ENCODE measurements around the gene CIC. TPM values are rescaled to one million over a fixed set of nuclear protein-coding genes. Genes with fewer than 3 reads are reported as not detected.
A peak's percentile ranks its signal among the peaks of the same experiment; 100 is the strongest.

CIC gene
- total and polyA plus RNA-seq, 2 experiments from 2014 or later, result 18.1 to 55.5 TPM

- H3K4me3 ChIP-seq, result no peak overlapping the region
- H3K27ac ChIP-seq, result no peak overlapping the region
- H3K36me3 ChIP-seq, result no peaks in the 10 kb centered on the region
- TF ChIP-seq, protein P1, sequence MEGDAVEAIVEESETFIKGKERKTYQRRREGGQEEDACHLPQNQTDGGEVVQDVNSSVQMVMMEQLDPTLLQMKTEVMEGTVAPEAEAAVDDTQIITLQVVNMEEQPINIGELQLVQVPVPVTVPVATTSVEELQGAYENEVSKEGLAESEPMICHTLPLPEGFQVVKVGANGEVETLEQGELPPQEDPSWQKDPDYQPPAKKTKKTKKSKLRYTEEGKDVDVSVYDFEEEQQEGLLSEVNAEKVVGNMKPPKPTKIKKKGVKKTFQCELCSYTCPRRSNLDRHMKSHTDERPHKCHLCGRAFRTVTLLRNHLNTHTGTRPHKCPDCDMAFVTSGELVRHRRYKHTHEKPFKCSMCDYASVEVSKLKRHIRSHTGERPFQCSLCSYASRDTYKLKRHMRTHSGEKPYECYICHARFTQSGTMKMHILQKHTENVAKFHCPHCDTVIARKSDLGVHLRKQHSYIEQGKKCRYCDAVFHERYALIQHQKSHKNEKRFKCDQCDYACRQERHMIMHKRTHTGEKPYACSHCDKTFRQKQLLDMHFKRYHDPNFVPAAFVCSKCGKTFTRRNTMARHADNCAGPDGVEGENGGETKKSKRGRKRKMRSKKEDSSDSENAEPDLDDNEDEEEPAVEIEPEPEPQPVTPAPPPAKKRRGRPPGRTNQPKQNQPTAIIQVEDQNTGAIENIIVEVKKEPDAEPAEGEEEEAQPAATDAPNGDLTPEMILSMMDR (IDR thresholded peaks at IDR 0.05; ENCODE audit: low read depth, low read length), result no peak
- H3K9me3 ChIP-seq (ENCODE audit: low read depth), result no peaks in the 10 kb centered on the region
- H3K27me3 ChIP-seq, result peaks cover 53% of the 10 kb centered on the region
- H3K4me1 ChIP-seq (ENCODE audit: low read depth), result peaks cover 8% of the 10 kb centered on the region
- DNase-seq (ENCODE audit: low read depth in 1 of 2, low spot score in 1 of 2), result no peak
Measured at GRCh38 chr19:42322305-42322704, 53.3 kb downstream of the CIC start.

- peaks cover 53% of the 10 kb centered on the region for H3K27me3 ChIP-seq
- H3K4me1 ChIP-seq (ENCODE audit: low read depth), result peaks cover 8% of the 10 kb centered on the region
- H3K27ac ChIP-seq, result no peak overlapping the region
- TF ChIP-seq, protein P1 (IDR thresholded peaks at IDR 0.05; ENCODE audit: low read depth, low read length), result no peak
- DNase-seq (ENCODE audit: low read depth in 1 of 2, low spot score in 1 of 2), result no peak
- no peaks in the 10 kb centered on the region for H3K9me3 ChIP-seq (ENCODE audit: low read depth)
- no peak overlapping the region for H3K4me3 ChIP-seq
- H3K36me3 ChIP-seq, result no peaks in the 10 kb centered on the region
Measured at GRCh38 chr19:42323473-42323851, 54.4 kb downstream of the CIC start.

GRCh38 chr19:42323852-42324654 is 55.0 kb downstream of the CIC start:
- H3K9me3 ChIP-seq (ENCODE audit: low read depth), result no peaks in the 10 kb centered on the region
- H3K27ac ChIP-seq, result no peak overlapping the region
- DNase-seq (ENCODE audit: low read depth in 1 of 2, low spot score in 1 of 2), result no peak
- TF ChIP-seq, protein P1 (IDR thresholded peaks at IDR 0.05; ENCODE audit: low read depth, low read length), result no peak
- H3K4me3 ChIP-seq, result peak overlapping the region; percentile 4
- H3K4me1 ChIP-seq (ENCODE audit: low read depth), result peaks cover 8% of the 10 kb centered on the region
- H3K27me3 ChIP-seq, result peaks cover 53% of the 10 kb centered on the region
- no peaks in the 10 kb centered on the region for H3K36me3 ChIP-seq

- peaks cover 52% of the 10 kb centered on the region for H3K27me3 ChIP-seq
Measured at GRCh38 chr19:42324655-42325307, 55.7 kb downstream of the CIC start.

GRCh38 chr19:42325308-42325895 is 56.4 kb downstream of the CIC start, which contains the start of gene MEGF8:
Gene MEGF8, plus strand, starts transcription at chr19:42325635. Its CDS starts 609 bp downstream, at chr19:42326244.
- peak; percentile 99 for DNase-seq (ENCODE audit: low read depth in 1 of 2, low spot score in 1 of 2)
- Histone ChIP-seq H3K9me3 (ENCODE audit: low read depth) (no peaks in the 10 kb centered on the region), H3K36me3 (no peaks in the 10 kb centered on the region), H3K27ac (peak within 1 kb of the TSS; percentile 61), H3K4me1 (ENCODE audit: low read depth) (peaks cover 8% of the 10 kb centered on the region), H3K4me3 (peak within 1 kb of the TSS; percentile 74), H3K27me3 (peaks cover 46% of the 10 kb centered on the region)
- TF ChIP-seq, protein P1 (IDR thresholded peaks at IDR 0.05; ENCODE audit: low read depth, low read length), result peak; percentile 95

More at GRCh38 chr19:42324655-42325307, 55.7 kb downstream of the CIC start:
- no peak for DNase-seq (ENCODE audit: low read depth in 1 of 2, low spot score in 1 of 2)
- Histone ChIP-seq H3K9me3 (ENCODE audit: low read depth) (no peaks in the 10 kb centered on the region), H3K36me3 (no peaks in the 10 kb centered on the region), H3K4me1 (ENCODE audit: low read depth) (peaks cover 8% of the 10 kb centered on the region), H3K27ac (no peak overlapping the region), H3K4me3 (peak overlapping the region; percentile 4)
- TF ChIP-seq, protein P1 (IDR thresholded peaks at IDR 0.05; ENCODE audit: low read depth, low read length), result no peak
